A673 (cell line): ENCODE measurements around the gene PRKAR2B. TPM values are rescaled to one million over a fixed set of nuclear protein-coding genes. Genes with fewer than 3 reads are reported as not detected.

Experiments used
- BruUV-seq: library from RNA; stranded (reverse); fragments of 400-500 nt; replicated peaks from 2 replicates; lab custom pipeline; 2021; lab: Mats Ljungman, UMichigan
- CTCF ChIA-PET: fragments of 300-600 bp; sonication (Branson Sonifier 250); formaldehyde crosslinking; loops from one replicate; lab custom pipeline; 2022; ENCODE audit warnings: antibody characterized with exemption; lab: Charles Lee
- POLR2A ChIA-PET: fragments of 300-600 bp; sonication (Branson Sonifier 250); formaldehyde crosslinking; loops from one replicate; lab custom pipeline; 2022; ENCODE audit warnings: antibody characterized with exemption; ENCODE audit not compliant: low non-redundant PET; lab: Charles Lee
- DNase-seq: peaks from one replicate; pipeline ENCODE4 v3.0.0-alpha.2; 2015; ENCODE audit warnings: low spot score
- H3K27ac ChIP-seq: fragments of 200-600 bp; sonication (generic); 2 replicates; pipeline ENCODE4 v1.5.1; 2016; ENCODE audit warnings: mixed run types, low read depth, mild to moderate bottlenecking, mixed read lengths, antibody characterized with exemption, low read length; ENCODE audit not compliant: poor library complexity, severe bottlenecking
- H3K27me3 ChIP-seq: fragments of 200-600 bp; sonication (generic); replicated peaks from 2 replicates; pipeline ENCODE4 v1.6.1; 2017; ENCODE audit warnings: mixed run types, low read depth, mild to moderate bottlenecking, mixed read lengths, antibody characterized with exemption, low read length; ENCODE audit not compliant: insufficient read depth, poor library complexity
- H3K36me3 ChIP-seq: fragments of 200-600 bp; sonication (generic); 2 replicates; pipeline ENCODE4 v1.6.1; 2016; ENCODE audit warnings: mixed run types, mild to moderate bottlenecking, mixed read lengths, antibody characterized with exemption, low read length; ENCODE audit not compliant: insufficient read depth, poor library complexity, severe bottlenecking
- H3K4me1 ChIP-seq: fragments of 200-600 bp; sonication (generic); 2 replicates; pipeline ENCODE4 v1.6.1; 2017; ENCODE audit warnings: mixed run types, mild to moderate bottlenecking, mixed read lengths, antibody characterized with exemption, low read length; ENCODE audit not compliant: insufficient read depth, poor library complexity, severe bottlenecking
- H3K4me3 ChIP-seq: fragments of 200-600 bp; sonication (generic); 2 replicates; pipeline ENCODE4 v1.5.1; 2016; ENCODE audit warnings: low read depth, mixed run types, mild to moderate bottlenecking, mixed read lengths, low read length; ENCODE audit not compliant: poor library complexity, severe bottlenecking
- H3K9me3 ChIP-seq: fragments of 200-600 bp; sonication (generic); 2 replicates; pipeline ENCODE4 v1.6.1; 2016; ENCODE audit warnings: mixed run types, low read depth, mild to moderate bottlenecking, mixed read lengths, antibody characterized with exemption, low read length; ENCODE audit not compliant: poor library complexity, severe bottlenecking
- CTCF ChIP-seq: fragments of 300-800, 200-600 bp; sonication (generic); conservative IDR thresholded peaks from 2 replicates; pipeline ENCODE4 v1.5.1; 2017; ENCODE audit warnings: low read depth, mild to moderate bottlenecking, antibody characterized with exemption, low read length, moderate library complexity, mixed read lengths
- EZH2 ChIP-seq: fragments of 200-600 bp; sonication (generic); IDR thresholded peaks from 2 replicates; pipeline ENCODE4 v1.6.1; 2017; ENCODE audit warnings: borderline replicate concordance, low read depth, mild to moderate bottlenecking, mixed read lengths, antibody characterized with exemption, low read length; ENCODE audit not compliant: poor library complexity, severe bottlenecking
- intact Hi-C: fragments of 100-400 bp; cut with micrococcal nuclease; formaldehyde crosslinking; loops from one replicate; pipeline ENCODE4 v1.10.0; 2022; ENCODE audit not compliant: unreplicated experiment
- total RNA-seq: library from RNA; stranded (reverse); gene quantifications from 2 replicates; pipeline ENCODE4 v1.2.3, GENCODE V29; 2021

Gene PRKAR2B
- total RNA-seq, 1 experiment from 2014 or later, result 4.8 TPM

- no peak for DNase-seq
- Histone ChIP-seq H3K27me3 (no peaks in the 10 kb centered on the region), H3K36me3 (no peaks in the 10 kb centered on the region), H3K27ac (no peak overlapping the region), H3K4me1 (no peaks in the 10 kb centered on the region), H3K4me3 (no peak overlapping the region), H3K9me3 (no peaks in the 10 kb centered on the region)
- POLR2A ChIA-PET, result no interaction called here
- CTCF ChIA-PET, result no interaction called here
- intact Hi-C loops, result loop anchor here (10.0 kb wide), 1 partner anchor 56 kb away; no protein-coding TSS in a partner anchor
- TF ChIP-seq CTCF (no peak), EZH2 (no peak)
- BruUV-seq, result no TSS peak
These were observed 26.6 kb downstream of the PRKAR2B start for GRCh38 chr7:107071129-107071528.

- ChIA-PET POLR2A (interaction anchor here (0.6 kb wide), 1 partner anchor 22 kb away, joined by 12 read pairs; no protein-coding TSS in a partner anchor), CTCF (no interaction called here)
- Histone ChIP-seq H3K36me3 (no peaks in the 10 kb centered on the region), H3K4me1 (no peaks in the 10 kb centered on the region), H3K27me3 (no peaks in the 10 kb centered on the region), H3K9me3 (no peaks in the 10 kb centered on the region), H3K27ac (no peak overlapping the region), H3K4me3 (no peak overlapping the region)
- TF ChIP-seq CTCF, result no peak
- TF ChIP-seq EZH2, result no peak
- no peak for DNase-seq
- BruUV-seq, result no TSS peak
- intact Hi-C loops, result loop anchor here (10.0 kb wide), 1 partner anchor 57 kb away; no protein-coding TSS in a partner anchor
These were observed 27.6 kb downstream of the PRKAR2B start for GRCh38 chr7:107072133-107072532.

- BruUV-seq, result no TSS peak
- no peak overlapping the region for H3K4me3 ChIP-seq
- H3K27me3 ChIP-seq, result no peaks in the 10 kb centered on the region
- no peak for DNase-seq
- intact Hi-C loops, result loop anchor here (10.0 kb wide), 1 partner anchor 61 kb away; no protein-coding TSS in a partner anchor
- TF ChIP-seq EZH2 (no peak), CTCF (no peak)
- POLR2A ChIA-PET, result no interaction called here
- no peak overlapping the region for H3K27ac ChIP-seq
- H3K36me3 ChIP-seq, result no peaks in the 10 kb centered on the region
- no peaks in the 10 kb centered on the region for H3K4me1 ChIP-seq
- CTCF ChIA-PET, result no interaction called here
- no peaks in the 10 kb centered on the region for H3K9me3 ChIP-seq
These were observed 31.5 kb downstream of the PRKAR2B start for GRCh38 chr7:107075863-107076574.
